ENCODE data around the gene PIK3CD.
"Not testable (repeated sequence)": the region's sequence is repeated elsewhere in the genome, so short reads cannot be mapped to it uniquely, and the experiment has no call there.

PIK3CD gene

DNA sequence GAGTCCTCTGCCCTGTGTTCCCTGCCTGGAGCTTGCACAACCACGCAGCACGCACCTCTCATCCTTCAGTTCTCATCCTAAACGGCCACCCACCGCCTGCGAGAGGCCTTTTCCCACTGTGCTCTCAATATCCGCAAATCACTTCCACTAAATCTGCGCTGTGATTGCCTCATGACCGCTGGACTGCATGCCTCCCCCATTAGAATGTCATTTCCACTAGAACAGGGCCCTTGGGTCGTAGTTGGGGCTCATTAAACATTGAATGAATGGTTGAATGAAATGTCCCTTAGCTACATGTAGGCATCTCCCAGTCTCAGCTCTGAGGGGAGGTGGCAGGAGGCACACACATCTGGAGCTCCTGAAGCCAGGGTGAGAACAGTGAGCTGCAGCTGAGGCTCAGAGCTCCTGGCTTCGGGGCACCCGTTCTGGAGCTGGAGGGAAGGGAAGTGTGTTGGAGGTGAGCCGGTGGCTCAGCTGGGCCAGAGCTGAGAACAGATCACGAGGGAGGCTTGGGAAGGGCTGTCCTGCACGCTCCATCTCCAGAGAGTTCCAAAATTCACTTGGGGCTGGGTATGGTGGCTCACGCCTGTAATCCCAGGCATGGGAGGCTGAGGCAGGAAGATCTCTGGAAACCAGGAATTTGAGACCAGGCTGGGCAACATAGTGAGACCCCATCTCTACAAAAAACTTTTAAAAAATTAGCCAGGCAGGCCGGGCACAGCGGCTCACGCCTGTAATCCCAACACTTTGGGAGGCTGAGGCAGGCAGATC is 32.4 kb upstream of the PIK3CD start:
- DNase-seq: no peak

- no peak for DNase-seq
Observed at GRCh38 chr1:9621032-9621431, 30.5 kb upstream of the PIK3CD start.

GRCh38 chr1:9624081-9624480 is 27.4 kb upstream of the PIK3CD start:
- no peak for DNase-seq

GRCh38 chr1:9625030-9625429 is 26.5 kb upstream of the PIK3CD start:
- DNase-seq: not testable (repeated sequence)

DNA sequence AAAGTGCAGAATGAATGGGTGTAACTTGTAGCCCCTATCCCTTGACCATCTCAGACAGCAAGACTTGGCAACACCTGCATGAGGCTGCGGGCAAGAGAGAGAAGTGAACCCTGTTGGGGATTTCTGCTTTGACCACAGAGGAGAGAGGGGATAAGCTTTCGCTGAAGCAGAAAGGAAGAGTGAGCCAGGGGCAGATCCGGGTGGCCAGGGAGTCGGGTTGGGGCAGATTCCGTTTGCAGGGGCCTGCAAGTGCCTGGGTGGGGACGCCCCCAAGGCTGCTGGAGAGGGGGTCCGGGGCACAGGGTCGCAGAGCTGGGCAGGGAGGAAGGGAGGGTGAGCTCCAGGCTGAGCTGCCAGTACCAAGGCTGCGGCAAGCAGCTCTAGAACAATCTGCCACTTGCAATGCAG is 25.3 kb upstream of the PIK3CD start:
- no peak for DNase-seq

- DNase-seq: no peak
Observed at GRCh38 chr1:9628541-9629444, 22.7 kb upstream of the PIK3CD start.

- no peak for DNase-seq
Observed at GRCh38 chr1:9629445-9630201, 21.9 kb upstream of the PIK3CD start.

- DNase-seq: no peak
Observed at GRCh38 chr1:9630331-9631111, 21.0 kb upstream of the PIK3CD start.

- DNase-seq: no peak
Observed at GRCh38 chr1:9631613-9632012, 19.9 kb upstream of the PIK3CD start.

GRCh38 chr1:9633493-9633892 is 18.0 kb upstream of the PIK3CD start:
- DNase-seq: no peak

DNA sequence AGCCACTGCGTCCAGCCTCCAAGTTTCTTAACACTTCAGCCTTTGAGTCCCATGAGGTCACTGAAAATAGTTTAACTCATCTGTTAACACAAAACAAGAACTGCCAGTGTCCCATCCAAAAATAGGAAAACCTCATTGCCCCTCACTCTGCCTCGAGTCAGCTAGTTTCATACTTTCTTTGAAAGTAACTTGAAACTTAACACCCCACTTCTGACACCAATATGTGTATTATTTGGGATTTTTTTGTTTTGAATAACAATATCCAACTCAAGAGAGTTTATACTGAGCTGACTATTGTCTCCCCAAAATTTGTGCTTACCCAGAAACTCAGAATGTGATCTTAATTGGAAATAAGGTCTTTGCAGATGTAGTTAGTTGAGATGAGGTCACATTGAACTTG is 16.9 kb upstream of the PIK3CD start:
- no peak for DNase-seq

- no peak for DNase-seq
Observed at GRCh38 chr1:9639227-9639626, 12.3 kb upstream of the PIK3CD start.

DNA sequence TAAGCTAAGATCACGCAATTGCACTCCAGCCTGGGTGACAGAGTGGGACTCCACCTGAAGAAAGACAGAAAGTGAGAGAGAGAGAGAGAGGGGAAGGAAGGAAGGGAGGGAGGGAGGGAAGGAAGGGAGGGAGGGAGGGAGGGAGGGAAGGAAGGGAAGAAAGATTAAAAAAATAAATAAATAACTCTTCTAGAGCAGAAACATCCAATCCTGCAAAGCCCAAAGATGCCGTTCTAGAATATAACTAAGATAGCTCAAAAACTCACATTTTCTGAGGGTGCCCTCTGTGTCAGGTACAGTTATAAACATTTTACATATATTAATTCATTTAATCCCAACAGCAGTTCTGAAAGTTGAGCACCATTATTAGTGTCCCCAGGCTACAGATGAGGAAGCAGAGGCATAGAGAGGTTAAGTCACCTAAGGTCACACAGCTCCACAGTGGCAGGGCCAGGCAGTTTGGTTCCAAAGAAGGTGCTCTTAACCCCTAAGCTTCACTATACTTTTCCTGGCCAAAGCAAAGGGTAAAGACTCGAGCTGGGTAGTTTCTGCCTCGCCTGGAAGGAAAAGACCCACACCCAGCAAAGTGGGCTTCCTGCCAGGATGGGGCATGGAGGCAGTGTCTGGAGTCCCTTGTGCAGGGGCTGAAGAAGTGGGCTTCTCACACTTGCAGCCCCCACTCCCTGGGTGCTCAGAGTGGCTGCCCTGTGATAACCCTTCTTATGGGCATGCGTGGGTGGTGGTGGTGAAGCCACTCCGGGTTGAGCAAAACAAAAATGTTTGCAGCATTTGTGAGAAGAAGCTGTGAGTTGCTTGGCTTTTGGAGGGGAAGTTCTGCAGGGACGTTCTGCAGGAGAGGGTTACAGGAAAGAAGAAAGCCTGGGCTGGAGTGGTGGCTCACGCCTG is 7.9 kb upstream of the PIK3CD start:
- no peak for DNase-seq

DNA sequence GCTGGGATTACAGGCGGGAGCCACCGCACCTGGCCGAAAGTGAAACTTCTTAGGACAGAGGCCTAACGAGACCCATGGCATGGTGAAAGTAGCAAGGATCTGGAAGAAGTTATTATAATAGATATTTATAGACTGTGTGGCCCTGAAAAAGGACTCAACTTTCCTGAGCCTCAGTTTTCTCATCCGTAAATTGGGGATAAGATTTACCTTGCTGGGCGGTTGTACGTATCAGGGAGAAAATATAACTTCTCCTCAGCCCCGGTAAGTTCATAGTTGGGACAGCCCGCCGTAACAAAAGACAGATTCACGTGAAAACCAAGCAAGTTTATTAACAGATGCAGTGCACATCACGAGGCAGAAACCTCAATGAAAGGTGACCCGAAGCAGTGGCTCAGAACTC is 5.5 kb upstream of the PIK3CD start:
- DNase-seq: no peak

DNA sequence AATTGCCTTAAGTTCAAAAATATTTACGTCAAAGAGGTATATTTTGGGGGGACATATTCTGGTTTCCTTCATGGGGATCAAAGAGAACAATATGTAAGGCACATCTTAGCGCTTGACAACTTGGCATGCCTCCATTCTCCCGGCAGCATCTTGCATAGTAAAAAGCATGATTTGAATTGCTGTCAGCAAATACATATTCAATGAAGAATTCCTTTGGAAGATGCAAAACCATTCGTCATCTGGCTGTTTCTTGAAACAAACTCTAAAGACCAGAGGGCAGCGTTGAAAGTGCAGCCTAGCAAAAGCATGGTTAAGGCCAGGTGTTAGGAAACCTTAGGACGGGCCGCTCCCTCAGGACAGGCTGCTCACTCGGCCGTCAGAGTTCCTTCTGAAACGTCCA is 3.4 kb upstream of the PIK3CD start:
- DNase-seq: no peak

DNA sequence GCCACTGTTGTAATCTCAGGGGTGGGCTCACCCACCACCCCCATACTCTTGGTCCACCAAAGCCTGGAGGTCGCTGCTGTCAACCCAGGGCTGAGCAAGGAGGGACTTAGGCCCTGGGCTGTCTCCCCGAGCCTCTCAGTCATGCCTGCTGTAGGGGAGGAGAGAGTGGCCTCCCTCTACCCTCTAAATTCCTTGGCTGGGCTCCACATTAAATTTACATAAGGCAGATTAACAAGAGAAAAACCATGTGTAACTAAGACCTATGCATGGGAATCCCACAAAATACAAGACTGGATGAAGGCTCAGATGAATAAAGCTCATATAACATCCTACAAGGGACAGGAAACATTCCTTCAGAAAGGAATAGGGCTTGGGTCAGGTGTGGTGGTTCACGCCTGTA is 1.8 kb upstream of the PIK3CD start:
- DNase-seq: no peak

- DNase-seq: no peak
Observed at GRCh38 chr1:9651220-9651564, 339 bp upstream of the PIK3CD start.

DNA sequence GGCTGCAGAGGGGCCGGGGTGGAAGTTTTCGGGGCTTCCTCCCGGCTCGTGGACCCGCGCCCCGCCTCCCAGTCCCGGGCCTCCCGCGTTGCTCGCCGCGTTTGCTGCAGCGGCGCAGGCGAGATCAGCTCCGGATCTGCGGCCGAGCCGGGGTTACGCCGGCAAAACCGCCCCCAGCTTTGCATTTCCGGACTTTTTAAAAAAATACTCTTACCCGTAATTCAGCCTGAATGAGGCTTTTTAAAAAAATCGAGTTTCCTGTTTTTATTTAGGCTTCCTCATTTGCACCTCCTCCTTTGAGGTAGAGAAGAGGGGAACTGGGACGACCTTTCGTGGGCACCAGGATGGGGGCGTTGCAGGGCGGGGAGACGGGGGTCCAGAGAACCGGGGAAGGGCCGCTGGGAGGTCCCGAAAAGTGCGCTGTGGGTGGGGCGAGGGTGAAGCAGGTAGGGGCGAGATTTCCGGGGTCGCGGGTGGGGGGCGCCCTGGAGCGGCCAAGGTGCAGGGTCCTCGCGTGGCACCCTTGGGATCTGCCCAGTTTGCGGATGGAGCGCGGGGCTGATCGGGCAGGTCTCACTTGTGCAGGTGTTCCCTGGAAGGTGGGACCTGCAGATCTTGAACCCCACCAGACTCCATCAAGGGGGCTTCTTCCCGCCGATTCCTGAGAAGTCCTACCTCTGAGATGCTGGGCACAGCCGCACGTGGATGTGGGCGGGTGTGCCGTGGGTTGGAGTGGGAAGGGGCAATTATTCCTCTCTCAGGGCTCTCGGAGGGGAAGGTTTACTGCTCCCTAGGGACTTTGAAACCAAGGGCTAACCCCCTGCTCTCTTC is 1.1 kb downstream of the PIK3CD start:
- DNase-seq: no peak

DNA sequence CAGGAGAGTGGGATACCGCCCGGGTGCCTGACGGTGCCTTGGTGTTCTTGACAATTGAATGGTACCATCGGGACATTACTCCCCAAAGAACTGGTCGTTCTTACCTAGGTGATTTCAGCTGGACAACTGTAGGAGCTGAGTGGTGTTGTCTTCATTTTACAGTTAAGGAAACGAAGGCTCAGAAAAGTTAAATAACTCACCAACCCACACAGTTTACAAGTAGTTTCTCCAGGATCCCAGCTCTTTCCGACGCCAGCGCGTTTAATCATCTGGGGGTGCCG is 1.6 kb downstream of the PIK3CD start:
- DNase-seq: no peak

DNA sequence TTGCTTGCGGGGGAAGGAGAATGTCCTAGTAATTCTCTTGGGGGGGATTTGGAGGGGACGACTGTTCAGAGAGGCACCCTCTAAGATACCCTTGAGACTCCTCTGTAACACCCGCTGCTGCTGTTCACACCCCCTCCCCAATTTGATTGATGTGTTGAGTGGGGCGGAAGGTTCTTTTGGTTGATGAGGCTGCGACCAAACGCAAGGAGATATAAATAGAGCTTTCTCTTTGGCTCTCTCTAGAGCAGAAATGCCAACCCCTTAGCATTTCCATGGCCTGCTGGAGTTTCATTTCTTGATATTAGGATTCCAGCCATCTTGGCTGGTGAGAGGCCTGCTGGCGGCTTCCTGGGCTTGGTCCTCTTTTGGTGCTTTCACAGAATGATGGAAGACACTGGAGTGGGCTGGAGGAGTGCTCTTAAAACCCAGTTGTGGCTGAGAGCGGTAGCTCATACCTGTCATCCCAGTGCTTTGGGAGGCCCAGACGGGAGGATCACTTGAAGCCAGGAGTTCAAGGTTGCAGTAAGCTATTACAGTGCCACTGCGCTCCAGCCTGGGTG is 2.0 kb downstream of the PIK3CD start:
- no peak for DNase-seq
